Nephron progenitor cell (in vitro differentiated cells): ENCODE data around the gene WDR91.
A peak's percentile ranks its signal among the peaks of the same experiment; 100 is the strongest.
"Not testable (repeated sequence)": the region's sequence is repeated elsewhere in the genome, so short reads cannot be mapped to it uniquely, and the experiment has no call there.

Experiments
- DNase-seq: peaks from one replicate; pipeline ENCODE4 v3.0.0; 2021
- H3K27ac Mint-ChIP-seq: 2 replicates; pipeline ENCODE4 v1.8.0; 2021; ENCODE audit warnings: mild to moderate bottlenecking, moderate library complexity, mixed read lengths
- H3K27me3 Mint-ChIP-seq: 2 replicates; pipeline ENCODE4 v1.8.0; 2021; ENCODE audit warnings: mild to moderate bottlenecking, low read depth, mixed read lengths; ENCODE audit not compliant: poor library complexity
- H3K36me3 Mint-ChIP-seq: 2 replicates; pipeline ENCODE4 v1.8.0; 2021; ENCODE audit warnings: low read depth, mixed read lengths
- H3K4me1 Mint-ChIP-seq: 2 replicates; pipeline ENCODE4 v1.8.0; 2021; ENCODE audit warnings: mixed read lengths
- H3K4me3 Mint-ChIP-seq: 2 replicates; pipeline ENCODE4 v1.8.0; 2021; ENCODE audit warnings: mild to moderate bottlenecking, moderate library complexity, mixed read lengths
- H3K9me3 Mint-ChIP-seq: 2 replicates; pipeline ENCODE4 v1.8.0; 2021; ENCODE audit warnings: mild to moderate bottlenecking, moderate library complexity, mixed read lengths
- CTCF ChIP-seq: fragments of 200-600 bp; sonication (generic); IDR thresholded peaks from 2 replicates; pipeline ENCODE4 v1.5.0; 2021; ENCODE audit warnings: antibody characterized with exemption

WDR91 gene

GRCh38 chr7:135178364-135178763 is 33.0 kb downstream of the WDR91 start:
- Mint-ChIP-seq H3K27ac (no peak overlapping the region), H3K4me1 (peaks cover 4% of the 10 kb centered on the region), H3K4me3 (no peak overlapping the region), H3K27me3 (peaks cover 6% of the 10 kb centered on the region), H3K9me3 (peaks cover 48% of the 10 kb centered on the region), H3K36me3 (peaks cover 38% of the 10 kb centered on the region)
- DNase-seq, result no peak
- TF ChIP-seq CTCF, result no peak

GRCh38 chr7:135177028-135177696 is 34.2 kb downstream of the WDR91 start:
- Mint-ChIP-seq H3K27me3 (peaks cover 6% of the 10 kb centered on the region), H3K9me3 (peaks cover 36% of the 10 kb centered on the region)

GRCh38 chr7:135175931-135176330 is 35.4 kb downstream of the WDR91 start:
- DNase-seq, result no peak
- peaks cover 23% of the 10 kb centered on the region for H3K9me3 Mint-ChIP-seq
- peaks cover 6% of the 10 kb centered on the region for H3K27me3 Mint-ChIP-seq
- H3K36me3 Mint-ChIP-seq, result peaks cover 14% of the 10 kb centered on the region
- no peak overlapping the region for H3K27ac Mint-ChIP-seq
- TF ChIP-seq CTCF, result no peak
- peaks cover 23% of the 10 kb centered on the region for H3K4me1 Mint-ChIP-seq
- H3K4me3 Mint-ChIP-seq, result no peak overlapping the region

More at GRCh38 chr7:135177028-135177696, 34.2 kb downstream of the WDR91 start:
- Mint-ChIP-seq H3K27ac (no peak overlapping the region), H3K4me1 (peaks cover 11% of the 10 kb centered on the region), H3K36me3 (peaks cover 26% of the 10 kb centered on the region), H3K4me3 (no peak overlapping the region)
- no peak for TF ChIP-seq CTCF
- no peak for DNase-seq

GRCh38 chr7:135174941-135175340 is 36.4 kb downstream of the WDR91 start:
- peaks cover 13% of the 10 kb centered on the region for H3K9me3 Mint-ChIP-seq
- H3K27me3 Mint-ChIP-seq, result peaks cover 6% of the 10 kb centered on the region
- peaks cover 27% of the 10 kb centered on the region for H3K4me1 Mint-ChIP-seq
- H3K27ac Mint-ChIP-seq, result no peak overlapping the region
- H3K36me3 Mint-ChIP-seq, result peaks cover 7% of the 10 kb centered on the region
- no peak for TF ChIP-seq CTCF
- no peak for DNase-seq
- no peak overlapping the region for H3K4me3 Mint-ChIP-seq

- H3K4me3 Mint-ChIP-seq, H3K27me3 Mint-ChIP-seq, H3K27ac Mint-ChIP-seq, H3K9me3 Mint-ChIP-seq, DNase-seq: not testable (repeated sequence)
- H3K36me3 Mint-ChIP-seq, result peaks cover 12% of the 10 kb centered on the region
- H3K4me1 Mint-ChIP-seq, result peaks cover 37% of the 10 kb centered on the region
Measured at GRCh38 chr7:135173916-135174315, 37.4 kb downstream of the WDR91 start.

GRCh38 chr7:135171581-135172291 is 39.6 kb downstream of the WDR91 start:
- not testable (repeated sequence) for H3K27me3 Mint-ChIP-seq, H3K9me3 Mint-ChIP-seq
- Mint-ChIP-seq H3K4me3 (peak overlapping the region; percentile 77), H3K36me3 (peaks cover 29% of the 10 kb centered on the region), H3K4me1 (peaks cover 55% of the 10 kb centered on the region), H3K27ac (peak overlapping the region; percentile 99)
- peak; percentile 21 for DNase-seq

GRCh38 chr7:135170998-135171481 is 40.3 kb downstream of the WDR91 start:
- H3K27me3 Mint-ChIP-seq, H3K9me3 Mint-ChIP-seq, DNase-seq: not testable (repeated sequence)
- Mint-ChIP-seq H3K27ac (peak overlapping the region; percentile 99), H3K4me3 (peak overlapping the region; percentile 82), H3K4me1 (peaks cover 55% of the 10 kb centered on the region), H3K36me3 (peaks cover 36% of the 10 kb centered on the region)
